Activated T-cell treated with anti-CD3 and anti-CD28 coated beads, Interleukin-2, amount 50 U/mL, for 24 hours (primary cell): Measurements from ENCODE around the gene CFAP45.
A peak's percentile ranks its signal among the peaks of the same experiment; 100 is the strongest.

Experiments used
- DNase-seq: peaks from one replicate; pipeline ENCODE4 v3.0.0-alpha.2; 2020
- H3K27ac Mint-ChIP-seq: 2 replicates; pipeline ENCODE4 v1.8.0; 2020; ENCODE audit warnings: mild to moderate bottlenecking, mixed read lengths
- H3K27me3 Mint-ChIP-seq: 2 replicates; pipeline ENCODE4 v1.8.0; 2020; ENCODE audit warnings: mixed read lengths
- H3K36me3 Mint-ChIP-seq: 2 replicates; pipeline ENCODE4 v1.8.0; 2020; ENCODE audit warnings: low read depth, mixed read lengths
- H3K4me1 Mint-ChIP-seq: 2 replicates; pipeline ENCODE4 v1.8.0; 2020; ENCODE audit warnings: low read depth, mixed read lengths
- H3K4me3 Mint-ChIP-seq: 2 replicates; pipeline ENCODE4 v1.8.0; 2020; ENCODE audit warnings: mild to moderate bottlenecking, moderate library complexity, mixed read lengths
- H3K9me3 Mint-ChIP-seq: 2 replicates; pipeline ENCODE4 v1.8.0; 2020; ENCODE audit warnings: mixed read lengths

Gene CFAP45

GRCh38 chr1:159931101-159931794 is 31.3 kb upstream of the CFAP45 start:
- Mint-ChIP-seq H3K27me3 (peaks cover 3% of the 10 kb centered on the region), H3K36me3 (no peaks in the 10 kb centered on the region), H3K9me3 (no peaks in the 10 kb centered on the region), H3K4me1 (peaks cover 7% of the 10 kb centered on the region), H3K4me3 (no peak overlapping the region), H3K27ac (no peak overlapping the region)
- DNase-seq, result peak; percentile 6

GRCh38 chr1:159930634-159931033 is 30.7 kb upstream of the CFAP45 start:
- no peak overlapping the region for H3K4me3 Mint-ChIP-seq
- no peaks in the 10 kb centered on the region for H3K36me3 Mint-ChIP-seq
- no peaks in the 10 kb centered on the region for H3K9me3 Mint-ChIP-seq
- H3K27ac Mint-ChIP-seq, result no peak overlapping the region
- peaks cover 11% of the 10 kb centered on the region for H3K4me1 Mint-ChIP-seq
- no peak for DNase-seq
- peaks cover 3% of the 10 kb centered on the region for H3K27me3 Mint-ChIP-seq

- Mint-ChIP-seq H3K36me3 (peaks cover 2% of the 10 kb centered on the region), H3K27me3 (no peaks in the 10 kb centered on the region), H3K4me1 (peaks cover 14% of the 10 kb centered on the region), H3K27ac (no peak overlapping the region), H3K9me3 (no peaks in the 10 kb centered on the region), H3K4me3 (no peak overlapping the region)
- DNase-seq, result no peak
These were observed 30.3 kb upstream of the CFAP45 start for GRCh38 chr1:159930216-159930615.

- no peaks in the 10 kb centered on the region for H3K9me3 Mint-ChIP-seq
- H3K27me3 Mint-ChIP-seq, result no peaks in the 10 kb centered on the region
- H3K36me3 Mint-ChIP-seq, result peaks cover 7% of the 10 kb centered on the region
- no peak overlapping the region for H3K27ac Mint-ChIP-seq
- DNase-seq, result no peak
- peaks cover 14% of the 10 kb centered on the region for H3K4me1 Mint-ChIP-seq
- no peak overlapping the region for H3K4me3 Mint-ChIP-seq
These were observed 29.4 kb upstream of the CFAP45 start for GRCh38 chr1:159929155-159930051.

- peaks cover 18% of the 10 kb centered on the region for H3K4me1 Mint-ChIP-seq
- DNase-seq, result no peak
- H3K27me3 Mint-ChIP-seq, result no peaks in the 10 kb centered on the region
- no peaks in the 10 kb centered on the region for H3K9me3 Mint-ChIP-seq
- H3K27ac Mint-ChIP-seq, result no peak overlapping the region
- H3K36me3 Mint-ChIP-seq, result peaks cover 15% of the 10 kb centered on the region
- no peak overlapping the region for H3K4me3 Mint-ChIP-seq
These were observed 28.6 kb upstream of the CFAP45 start for GRCh38 chr1:159928491-159929050.

- Mint-ChIP-seq H3K36me3 (peaks cover 21% of the 10 kb centered on the region), H3K27ac (no peak overlapping the region), H3K27me3 (no peaks in the 10 kb centered on the region), H3K4me1 (peaks cover 24% of the 10 kb centered on the region), H3K9me3 (no peaks in the 10 kb centered on the region), H3K4me3 (no peak overlapping the region)
- DNase-seq, result no peak
These were observed 28.0 kb upstream of the CFAP45 start for GRCh38 chr1:159927849-159928431.

GRCh38 chr1:159927211-159927848 is 27.4 kb upstream of the CFAP45 start:
- Mint-ChIP-seq H3K36me3 (peaks cover 27% of the 10 kb centered on the region), H3K9me3 (no peaks in the 10 kb centered on the region), H3K4me3 (no peak overlapping the region), H3K4me1 (peaks cover 30% of the 10 kb centered on the region), H3K27ac (no peak overlapping the region), H3K27me3 (no peaks in the 10 kb centered on the region)
- DNase-seq, result no peak

- no peaks in the 10 kb centered on the region for H3K27me3 Mint-ChIP-seq
- H3K36me3 Mint-ChIP-seq, result peaks cover 44% of the 10 kb centered on the region
- no peaks in the 10 kb centered on the region for H3K9me3 Mint-ChIP-seq
- peak overlapping the region; percentile 95 for H3K27ac Mint-ChIP-seq
- H3K4me3 Mint-ChIP-seq, result peak overlapping the region; percentile 87
- no peak for DNase-seq
- H3K4me1 Mint-ChIP-seq, result peaks cover 47% of the 10 kb centered on the region
These were observed 25.7 kb upstream of the CFAP45 start for GRCh38 chr1:159925719-159926078.

- DNase-seq, result peak; percentile 94
- H3K27me3 Mint-ChIP-seq, result no peaks in the 10 kb centered on the region
- H3K4me3 Mint-ChIP-seq, result peak within 1 kb of the TSS; percentile 87
- peak within 1 kb of the TSS; percentile 95 for H3K27ac Mint-ChIP-seq
- peaks cover 50% of the 10 kb centered on the region for H3K36me3 Mint-ChIP-seq
- H3K9me3 Mint-ChIP-seq, result no peaks in the 10 kb centered on the region
- H3K4me1 Mint-ChIP-seq, result peaks cover 52% of the 10 kb centered on the region
These were observed 25.1 kb upstream of the CFAP45 start, which contains the start of gene TAGLN2 for GRCh38 chr1:159924791-159925718. TSS of gene TAGLN2 (minus strand) at chr1:159925507. CDS start at chr1:159920509, 4,998 bp downstream.

GRCh38 chr1:159924025-159924790 is 24.2 kb upstream of the CFAP45 start:
- peak overlapping the region; percentile 95 for H3K27ac Mint-ChIP-seq
- no peaks in the 10 kb centered on the region for H3K9me3 Mint-ChIP-seq
- peaks cover 59% of the 10 kb centered on the region for H3K36me3 Mint-ChIP-seq
- no peaks in the 10 kb centered on the region for H3K27me3 Mint-ChIP-seq
- DNase-seq, result peak; percentile 76
- H3K4me1 Mint-ChIP-seq, result peaks cover 61% of the 10 kb centered on the region
- peak overlapping the region; percentile 87 for H3K4me3 Mint-ChIP-seq

- peak overlapping the region; percentile 87 for H3K4me3 Mint-ChIP-seq
These were observed 23.4 kb upstream of the CFAP45 start for GRCh38 chr1:159923203-159924024.

GRCh38 chr1:159922511-159923202 is 22.7 kb upstream of the CFAP45 start:
- DNase-seq, result no peak

More at GRCh38 chr1:159923203-159924024, 23.4 kb upstream of the CFAP45 start:
- Mint-ChIP-seq H3K36me3 (peaks cover 66% of the 10 kb centered on the region), H3K9me3 (no peaks in the 10 kb centered on the region), H3K27ac (peak overlapping the region; percentile 95), H3K27me3 (no peaks in the 10 kb centered on the region), H3K4me1 (peaks cover 67% of the 10 kb centered on the region)
- peak; percentile 74 for DNase-seq

More at GRCh38 chr1:159922511-159923202, 22.7 kb upstream of the CFAP45 start:
- Mint-ChIP-seq H3K4me3 (peak overlapping the region; percentile 87), H3K4me1 (peaks cover 75% of the 10 kb centered on the region), H3K27ac (peak overlapping the region; percentile 95), H3K9me3 (no peaks in the 10 kb centered on the region), H3K36me3 (peaks cover 74% of the 10 kb centered on the region), H3K27me3 (no peaks in the 10 kb centered on the region)
